OCI-LY7 (cell line): ENCODE measurements around the gene MTHFR. TPM values are rescaled to one million over a fixed set of nuclear protein-coding genes. Genes with fewer than 3 reads are reported as not detected.

ENCODE experiments used
- BruUV-seq: library from RNA; stranded (reverse); fragments of 400-500 nt; replicated peaks from 2 replicates; lab custom pipeline; 2021; lab: Mats Ljungman, UMichigan
- CTCF ChIA-PET: fragments of 300-600 bp; sonication (Branson Sonifier 250); formaldehyde crosslinking; loops from one replicate; lab custom pipeline; 2022; ENCODE audit warnings: antibody characterized with exemption; ENCODE audit not compliant: unreplicated experiment; lab: Charles Lee
- POLR2A ChIA-PET: fragments of 300-600 bp; sonication (Branson Sonifier 250); formaldehyde crosslinking; loops from one replicate; lab custom pipeline; 2022; ENCODE audit warnings: antibody characterized with exemption; lab: Charles Lee
- DNase-seq: peaks from one replicate; pipeline ENCODE4 v3.0.0-alpha.2; 2015; ENCODE audit warnings: low spot score
- H2AFZ ChIP-seq: fragments of 200-600 bp; sonication (generic), shearing (Covaris generic); 2 replicates; pipeline ENCODE4 v1.6.1; 2014; ENCODE audit warnings: mild to moderate bottlenecking, antibody characterized with exemption, low read length, moderate library complexity
- H3K27ac ChIP-seq: fragments of 200-600 bp; sonication (generic); 2 replicates; pipeline ENCODE4 v1.5.1; 2014; ENCODE audit warnings: mixed run types, low read depth, mild to moderate bottlenecking, moderate library complexity, low read length, inconsistent platforms; ENCODE audit not compliant: poor library complexity, severe bottlenecking
- H3K36me3 ChIP-seq: fragments of 200-600 bp; sonication (generic); 2 replicates; pipeline ENCODE4 v1.6.1; 2014; ENCODE audit warnings: mild to moderate bottlenecking, antibody characterized with exemption, low read length, moderate library complexity, mixed read lengths; ENCODE audit not compliant: insufficient read depth
- H3K4me1 ChIP-seq: fragments of 200-600 bp; sonication (generic); 2 replicates; pipeline ENCODE4 v1.5.1; 2014; ENCODE audit warnings: mild to moderate bottlenecking, low read length; ENCODE audit not compliant: insufficient read depth, poor library complexity, severe bottlenecking
- H3K4me2 ChIP-seq: fragments of 200-600 bp; sonication (generic); 2 replicates; pipeline ENCODE4 v1.6.1; 2014; ENCODE audit warnings: mild to moderate bottlenecking, low read length
- H3K4me3 ChIP-seq: fragments of 200-600 bp; sonication (generic); 2 replicates; pipeline ENCODE4 v1.5.1; 2014; ENCODE audit warnings: mild to moderate bottlenecking, low read depth, low read length; ENCODE audit not compliant: poor library complexity, severe bottlenecking
- H3K79me2 ChIP-seq: fragments of 200-600 bp; sonication (generic); 2 replicates; pipeline ENCODE4 v1.6.1; 2016; ENCODE audit warnings: low read depth, mild to moderate bottlenecking, low read length, moderate library complexity, mixed read lengths; ENCODE audit not compliant: insufficient read depth
- H3K9me2 ChIP-seq: fragments of 200-600 bp; sonication (generic); 2 replicates; pipeline ENCODE4 v1.6.1; 2016; ENCODE audit warnings: mild to moderate bottlenecking, low read length, mixed read lengths; ENCODE audit not compliant: insufficient read depth
- H3K9me3 ChIP-seq: fragments of 200-600 bp; sonication (generic); 2 replicates; pipeline ENCODE4 v1.6.1; 2014; ENCODE audit warnings: mild to moderate bottlenecking, mixed run types, low read length, mixed read lengths
- H4K20me1 ChIP-seq: fragments of 200-600 bp; sonication (generic); 2 replicates; pipeline ENCODE4 v1.6.1; 2014; ENCODE audit warnings: mild to moderate bottlenecking, antibody characterized with exemption, low read length, moderate library complexity, mixed read lengths; ENCODE audit not compliant: insufficient read depth
- EZH2phosphoT487 ChIP-seq: fragments of 200-600 bp; sonication (generic); IDR thresholded peaks from 2 replicates; pipeline ENCODE4 v1.6.1; 2018; ENCODE audit warnings: low read depth, borderline replicate concordance, mild to moderate bottlenecking, mixed run types, antibody characterized with exemption, low read length, moderate library complexity, mixed read lengths
- intact Hi-C: fragments of 100-400 bp; cut with micrococcal nuclease; formaldehyde crosslinking; loops from one replicate; pipeline ENCODE4 v1.10.0; 2022; ENCODE audit not compliant: unreplicated experiment
- total RNA-seq, 2 experiments: library from RNA; depleted of rRNA in 1 of 2; stranded (reverse); fragments of >200 nt in 1 of 2; shearing (Covaris generic) in 1 of 2; gene quantifications; 2 replicates each; pipeline ENCODE4 v1.2.3, GENCODE V29; 2014 to 2022
- TF ChIP-seq, protein P1 (sequence below): fragments of 200-600 bp; sonication (generic); conservative IDR thresholded peaks from 2 replicates; pipeline ENCODE4 v1.5.1; 2014; ENCODE audit warnings: mild to moderate bottlenecking, antibody characterized with exemption, low read length, moderate library complexity, mixed read lengths

The MTHFR gene
- total RNA-seq, 2 experiments from 2014 or later = 31.6 to 54.6 TPM

DNA sequence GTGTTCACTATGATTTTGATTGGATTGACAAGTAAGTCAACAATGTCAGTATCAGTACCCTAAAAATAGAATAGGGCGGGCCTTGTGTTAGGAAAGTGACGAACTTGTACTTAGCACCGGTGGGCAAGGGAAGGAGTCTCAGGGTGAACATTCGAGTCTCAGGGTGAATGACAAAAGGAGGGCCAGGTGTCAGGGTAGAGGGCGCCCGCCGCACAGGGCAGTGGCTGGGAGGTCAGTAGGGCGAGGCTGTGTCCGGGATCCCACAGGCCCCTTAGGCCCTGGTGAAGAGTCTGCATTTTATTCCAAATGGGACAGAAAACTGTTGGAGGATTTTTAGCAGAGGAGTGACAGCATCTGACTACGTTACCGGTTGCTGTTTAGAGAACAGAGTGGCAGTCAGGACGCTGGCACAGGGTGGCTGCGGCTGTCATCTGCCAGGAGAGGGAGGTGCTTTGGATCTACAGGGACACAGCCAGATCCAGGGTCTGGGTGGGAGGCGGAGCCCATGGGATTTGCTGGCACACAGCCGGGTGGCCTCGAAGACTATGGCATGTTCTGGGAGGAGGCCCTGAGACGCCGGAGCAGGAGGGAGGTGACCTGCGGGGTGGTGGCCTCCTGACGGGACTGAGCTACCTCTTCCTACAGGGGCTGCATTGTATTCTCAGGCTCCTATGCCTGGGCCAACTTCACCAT is 58.8 kb downstream of the MTHFR start:
- no peak for DNase-seq
- no TSS peak for BruUV-seq
- Histone ChIP-seq H3K36me3 (peaks cover 20% of the 10 kb centered on the region; the same call in 1 of the 2 replicates), H2AFZ (no peak overlapping the region), H4K20me1 (no peaks in the 10 kb centered on the region), H3K4me2 (no peak overlapping the region), H3K9me3 (no peaks in the 10 kb centered on the region), H3K9me2 (no peaks in the 10 kb centered on the region), H3K79me2 (no peaks in the 10 kb centered on the region), H3K4me3 (no peak overlapping the region), H3K27ac (no peak overlapping the region), H3K4me1 (no peaks in the 10 kb centered on the region)
- ChIA-PET POLR2A (interaction anchor here (0.6 kb wide), 1 partner anchor 239 kb away, joined by 3 read pairs; no protein-coding TSS in a partner anchor), CTCF (no interaction called here)
- intact Hi-C loops = no loop called here
- TF ChIP-seq, protein P1, sequence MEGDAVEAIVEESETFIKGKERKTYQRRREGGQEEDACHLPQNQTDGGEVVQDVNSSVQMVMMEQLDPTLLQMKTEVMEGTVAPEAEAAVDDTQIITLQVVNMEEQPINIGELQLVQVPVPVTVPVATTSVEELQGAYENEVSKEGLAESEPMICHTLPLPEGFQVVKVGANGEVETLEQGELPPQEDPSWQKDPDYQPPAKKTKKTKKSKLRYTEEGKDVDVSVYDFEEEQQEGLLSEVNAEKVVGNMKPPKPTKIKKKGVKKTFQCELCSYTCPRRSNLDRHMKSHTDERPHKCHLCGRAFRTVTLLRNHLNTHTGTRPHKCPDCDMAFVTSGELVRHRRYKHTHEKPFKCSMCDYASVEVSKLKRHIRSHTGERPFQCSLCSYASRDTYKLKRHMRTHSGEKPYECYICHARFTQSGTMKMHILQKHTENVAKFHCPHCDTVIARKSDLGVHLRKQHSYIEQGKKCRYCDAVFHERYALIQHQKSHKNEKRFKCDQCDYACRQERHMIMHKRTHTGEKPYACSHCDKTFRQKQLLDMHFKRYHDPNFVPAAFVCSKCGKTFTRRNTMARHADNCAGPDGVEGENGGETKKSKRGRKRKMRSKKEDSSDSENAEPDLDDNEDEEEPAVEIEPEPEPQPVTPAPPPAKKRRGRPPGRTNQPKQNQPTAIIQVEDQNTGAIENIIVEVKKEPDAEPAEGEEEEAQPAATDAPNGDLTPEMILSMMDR = no peak
- no peak for TF ChIP-seq EZH2phosphoT487

DNA sequence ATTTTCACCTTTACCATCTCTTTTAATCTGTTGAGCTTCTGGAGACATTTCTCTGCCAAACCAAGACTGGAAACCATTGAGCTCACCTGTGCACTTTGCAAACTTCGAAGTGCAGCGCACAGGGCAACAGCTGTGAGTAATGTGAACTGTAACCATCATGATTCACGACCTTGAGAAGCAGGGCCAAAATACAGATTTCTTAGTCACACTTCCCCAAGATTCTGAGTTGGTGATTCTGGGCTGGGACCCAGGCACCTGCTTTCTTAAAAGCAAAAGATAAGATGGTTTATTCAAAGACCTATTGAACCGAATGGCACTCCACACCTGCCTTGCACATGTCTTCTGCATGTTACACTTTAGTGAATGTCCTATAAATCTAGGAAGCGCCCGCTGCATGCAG is 59.7 kb downstream of the MTHFR start:
- TF ChIP-seq EZH2phosphoT487 = no peak
- no peaks in the 10 kb centered on the region for H3K9me2 ChIP-seq
- no peak for DNase-seq
- ChIA-PET POLR2A (interaction anchor here (0.6 kb wide), 1 partner anchor 108 kb away, joined by 8 read pairs; no protein-coding TSS in a partner anchor), CTCF (no interaction called here)
- H3K27ac ChIP-seq = no peak overlapping the region
- H4K20me1 ChIP-seq = no peaks in the 10 kb centered on the region
- H3K4me3 ChIP-seq = no peak overlapping the region
- no peaks in the 10 kb centered on the region for H3K4me1 ChIP-seq
- no peaks in the 10 kb centered on the region for H3K79me2 ChIP-seq
- H2AFZ ChIP-seq = no peak overlapping the region
- no peaks in the 10 kb centered on the region for H3K9me3 ChIP-seq
- intact Hi-C loops = no loop called here
- no TSS peak for BruUV-seq
- H3K4me2 ChIP-seq = no peak overlapping the region
- H3K36me3 ChIP-seq = peaks cover 16% of the 10 kb centered on the region; the same call in 1 of the 2 replicates

DNA sequence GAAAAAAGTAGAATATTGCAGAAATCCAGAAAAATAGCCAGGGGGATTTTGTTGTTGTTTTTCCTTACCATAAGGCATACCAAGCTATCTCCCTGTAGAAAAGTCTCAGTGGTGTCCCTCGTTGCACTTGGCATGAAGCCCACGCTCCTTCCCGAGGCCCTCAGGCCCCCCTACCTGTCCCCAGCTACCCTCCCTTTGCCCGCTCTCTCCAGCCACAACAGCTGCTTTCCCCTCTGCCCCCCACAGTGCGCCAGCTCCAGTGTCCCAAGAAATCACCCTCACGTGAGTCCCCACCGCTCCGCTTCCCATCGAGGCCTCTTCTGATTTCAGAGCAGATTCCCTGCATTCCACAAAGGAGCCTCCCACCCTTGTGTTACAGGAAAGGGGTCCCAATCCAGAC is 61.5 kb downstream of the MTHFR start:
- DNase-seq = no peak
- Histone ChIP-seq H3K27ac (no peak overlapping the region), H4K20me1 (no peaks in the 10 kb centered on the region), H3K4me1 (no peaks in the 10 kb centered on the region), H3K9me2 (no peaks in the 10 kb centered on the region), H2AFZ (no peak overlapping the region), H3K9me3 (no peaks in the 10 kb centered on the region), H3K36me3 (peaks cover 10% of the 10 kb centered on the region; the same call in 1 of the 2 replicates), H3K4me3 (no peak overlapping the region), H3K4me2 (no peak overlapping the region), H3K79me2 (no peaks in the 10 kb centered on the region)
- no TSS peak for BruUV-seq
- POLR2A ChIA-PET = no interaction called here
- CTCF ChIA-PET = no interaction called here
- intact Hi-C loops = no loop called here
- no peak for TF ChIP-seq EZH2phosphoT487
- TF ChIP-seq, protein P1 = no peak
